Stimulated activated CD8-positive, alpha-beta memory T cell treated with anti-CD3 and anti-CD28 coated beads, Interleukin-2, amount 100 ng/mL, for 1 hour (primary cell): ENCODE data around the gene MVD.

Experiments
- DNase-seq, 2 donors: peaks; one replicate each; pipeline ENCODE4 v3.0.0-alpha.2; 2020; ENCODE audit warnings: low read depth in 2 of 2

The MVD gene

GRCh38 chr16:88640498-88641247 lies 22.2 kb downstream of the MVD start:
- DNase-seq: no peak

GRCh38 chr16:88640039-88640495 lies 22.8 kb downstream of the MVD start:
- no peak for DNase-seq

GRCh38 chr16:88639231-88640038 lies 23.5 kb downstream of the MVD start:
- no peak for DNase-seq

- no peak for DNase-seq
Observed at GRCh38 chr16:88638323-88639230, 24.3 kb downstream of the MVD start, which contains the start of gene IL17C. Gene IL17C (plus strand): TSS chr16:88638572. CDS start chr16:88638642, 70 bp downstream.

- no peak for DNase-seq
Observed at GRCh38 chr16:88636488-88637265, 26.2 kb downstream of the MVD start.

GRCh38 chr16:88635671-88636319 lies 27.1 kb downstream of the MVD start:
- no peak for DNase-seq

- no peak for DNase-seq
Observed at GRCh38 chr16:88634994-88635670, 27.8 kb downstream of the MVD start.

GRCh38 chr16:88634141-88634993 lies 28.5 kb downstream of the MVD start:
- DNase-seq: peak; percentile 33 to 41

- peak in 1 of 2 donors; percentile 30 for DNase-seq
Observed at GRCh38 chr16:88633684-88634140, 29.2 kb downstream of the MVD start.

GRCh38 chr16:88632587-88632930 lies 30.3 kb downstream of the MVD start:
- no peak for DNase-seq

GRCh38 chr16:88631920-88632586 lies 30.8 kb downstream of the MVD start:
- no peak for DNase-seq

GRCh38 chr16:88631384-88631783 lies 31.5 kb downstream of the MVD start:
- no peak for DNase-seq

- no peak for DNase-seq
Observed at GRCh38 chr16:88630941-88631340, 31.9 kb downstream of the MVD start.

GRCh38 chr16:88630433-88630832 lies 32.5 kb downstream of the MVD start:
- no peak for DNase-seq

- no peak for DNase-seq
Observed at GRCh38 chr16:88629835-88630234, 33.1 kb downstream of the MVD start.

- DNase-seq: no peak
Observed at GRCh38 chr16:88628512-88628974, 34.3 kb downstream of the MVD start.

GRCh38 chr16:88627531-88628411 lies 35.1 kb downstream of the MVD start:
- DNase-seq: no peak
